DND-41 (cell line): ENCODE data around the gene DHCR24.

Source experiments
- ATAC-seq: fragments of 200-7000 bp; cut with Tn5 transposase; 3 replicates; pipeline ENCODE4 v1.9.1; 2021; ENCODE audit warnings: low read depth; ENCODE audit not compliant: insufficient read depth
- DNase-seq: peaks from one replicate; pipeline ENCODE4 v3.0.0-alpha.2; 2020
- H2AFZ ChIP-seq: 2 replicates; pipeline ENCODE4 v1.6.0; 2012; ENCODE audit warnings: low read depth, low read length
- H3K27ac ChIP-seq: 2 replicates; pipeline ENCODE4 v1.5.1; 2012; ENCODE audit warnings: low read length, inconsistent platforms
- H3K27me3 ChIP-seq: fragments of 200-600 bp; sonication (generic); 2 replicates; pipeline ENCODE4 v1.6.0; 2012; ENCODE audit warnings: low read length, mild to moderate bottlenecking, inconsistent platforms; ENCODE audit not compliant: insufficient read depth, poor library complexity
- H3K36me3 ChIP-seq: 2 replicates; pipeline ENCODE4 v1.5.1; 2012; ENCODE audit warnings: low read length, inconsistent platforms; ENCODE audit not compliant: insufficient read depth
- H3K4me1 ChIP-seq: 2 replicates; pipeline ENCODE4 v1.5.1; 2012; ENCODE audit warnings: mild to moderate bottlenecking, low read length; ENCODE audit not compliant: insufficient read depth
- H3K4me2 ChIP-seq: 2 replicates; pipeline ENCODE4 v1.6.0; 2012; ENCODE audit warnings: mild to moderate bottlenecking, moderate library complexity, low read length, inconsistent platforms; ENCODE audit not compliant: insufficient read depth
- H3K4me3 ChIP-seq, 2 experiments: fragments of 200-600 bp in 1 of 2; shearing (Covaris generic) in 1 of 2; 2 replicates each; pipeline ENCODE4 v1.5.1; 2012 to 2016; ENCODE audit warnings: inconsistent platforms in 2 of 2, low read length in 2 of 2, mild to moderate bottlenecking in 2 of 2, low read depth in 1 of 2, moderate library complexity in 1 of 2
- H3K79me2 ChIP-seq: 2 replicates; pipeline ENCODE4 v1.6.0; 2012; ENCODE audit warnings: low read length, inconsistent platforms; ENCODE audit not compliant: insufficient read depth
- H3K9ac ChIP-seq: 2 replicates; pipeline ENCODE4 v1.6.0; 2012; ENCODE audit warnings: low read depth, mild to moderate bottlenecking, inconsistent platforms, low read length, moderate library complexity
- H3K9me3 ChIP-seq: 2 replicates; pipeline ENCODE4 v1.5.1; 2012; ENCODE audit warnings: low read length, moderate library complexity, mild to moderate bottlenecking, inconsistent platforms; ENCODE audit not compliant: insufficient read depth, severe bottlenecking
- H4K20me1 ChIP-seq: 2 replicates; pipeline ENCODE4 v1.6.0; 2012; ENCODE audit warnings: low read length; ENCODE audit not compliant: insufficient read depth
- CTCF ChIP-seq: IDR thresholded peaks from 2 replicates; pipeline ENCODE4 v1.5.1; 2012; ENCODE audit warnings: borderline replicate concordance, low read length, moderate library complexity, mild to moderate bottlenecking; ENCODE audit not compliant: poor library complexity, severe bottlenecking; ENCODE audit errors: extremely low read depth
- EZH2 ChIP-seq: IDR thresholded peaks from 3 replicates; pipeline ENCODE4 v1.6.1; 2012; ENCODE audit warnings: borderline replicate concordance, low read depth, mild to moderate bottlenecking, moderate library complexity, low read length, inconsistent platforms; ENCODE audit not compliant: severe bottlenecking

The DHCR24 gene

GRCh38 chr1:54800041-54800898, 86.7 kb downstream of the DHCR24 start:
- Histone ChIP-seq H3K4me1 (no peaks in the 10 kb centered on the region), H3K4me3 (no peak overlapping the region), H3K36me3 (no peaks in the 10 kb centered on the region), H3K9ac (no peak overlapping the region), H3K4me2 (no peak overlapping the region), H4K20me1 (no peaks in the 10 kb centered on the region; the same call in 1 of the 2 replicates), H3K27me3 (peaks cover 5% of the 10 kb centered on the region), H3K27ac (no peak overlapping the region), H3K79me2 (no peaks in the 10 kb centered on the region), H3K9me3 (no peaks in the 10 kb centered on the region), H2AFZ (no peak overlapping the region)
- DNase-seq: no peak
- TF ChIP-seq EZH2 (no peak), CTCF (no peak)
- no peak for ATAC-seq
